ENCODE data around the gene GALNT14.

DNA sequence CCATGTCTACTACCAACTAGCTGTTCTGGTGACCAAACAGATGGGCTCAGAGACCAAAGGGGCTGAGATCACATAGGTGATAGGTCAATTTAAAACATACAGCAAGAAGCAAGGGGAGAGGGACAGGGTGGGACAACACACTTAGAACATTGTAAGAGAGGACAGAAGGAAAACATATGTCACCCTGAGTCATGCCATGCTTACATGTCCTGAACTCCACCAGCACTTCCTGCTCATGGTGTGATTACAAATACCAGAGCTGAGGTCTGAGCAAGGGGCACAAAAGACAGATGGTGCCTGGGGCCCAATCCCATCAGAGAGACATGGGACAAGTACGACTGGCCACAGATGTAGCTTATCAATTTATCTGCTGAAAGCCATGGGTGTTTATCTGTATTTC is 28.7 kb upstream of the GALNT14 start:
- TF ChIP-seq, protein P1, sequence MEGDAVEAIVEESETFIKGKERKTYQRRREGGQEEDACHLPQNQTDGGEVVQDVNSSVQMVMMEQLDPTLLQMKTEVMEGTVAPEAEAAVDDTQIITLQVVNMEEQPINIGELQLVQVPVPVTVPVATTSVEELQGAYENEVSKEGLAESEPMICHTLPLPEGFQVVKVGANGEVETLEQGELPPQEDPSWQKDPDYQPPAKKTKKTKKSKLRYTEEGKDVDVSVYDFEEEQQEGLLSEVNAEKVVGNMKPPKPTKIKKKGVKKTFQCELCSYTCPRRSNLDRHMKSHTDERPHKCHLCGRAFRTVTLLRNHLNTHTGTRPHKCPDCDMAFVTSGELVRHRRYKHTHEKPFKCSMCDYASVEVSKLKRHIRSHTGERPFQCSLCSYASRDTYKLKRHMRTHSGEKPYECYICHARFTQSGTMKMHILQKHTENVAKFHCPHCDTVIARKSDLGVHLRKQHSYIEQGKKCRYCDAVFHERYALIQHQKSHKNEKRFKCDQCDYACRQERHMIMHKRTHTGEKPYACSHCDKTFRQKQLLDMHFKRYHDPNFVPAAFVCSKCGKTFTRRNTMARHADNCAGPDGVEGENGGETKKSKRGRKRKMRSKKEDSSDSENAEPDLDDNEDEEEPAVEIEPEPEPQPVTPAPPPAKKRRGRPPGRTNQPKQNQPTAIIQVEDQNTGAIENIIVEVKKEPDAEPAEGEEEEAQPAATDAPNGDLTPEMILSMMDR (IDR thresholded peaks at IDR 0.05; ENCODE audit: insufficient read depth, low read depth, low read length) = no peak
- no peak for TF ChIP-seq EZH2 (IDR thresholded peaks at IDR 0.05; ENCODE audit: insufficient read depth, low read length)
